HG02588 (cell line): ENCODE measurements around the gene PLOD3.

Experiments
- ATAC-seq: cut with Tn5 transposase; IDR thresholded peaks from one replicate; pipeline ENCODE4 v1.9.1; 2021; ENCODE audit warnings: mild to moderate bottlenecking, moderate library complexity; ENCODE audit not compliant: unreplicated experiment

PLOD3 gene

GRCh38 chr7:101186194-101186593, 31.2 kb downstream of the PLOD3 start:
- ATAC-seq: no peak

GRCh38 chr7:101185258-101185839, 32.0 kb downstream of the PLOD3 start:
- ATAC-seq: no peak

GRCh38 chr7:101180130-101180755, 37.1 kb downstream of the PLOD3 start, which contains the start of gene NAT16:
TSS of gene NAT16 (minus strand) at chr7:101180293. CDS start at chr7:101174807, 5,486 bp downstream.
- ATAC-seq: no peak

GRCh38 chr7:101179713-101180112, 37.7 kb downstream of the PLOD3 start:
- no peak for ATAC-seq

- ATAC-seq: no peak
Measured at GRCh38 chr7:101179117-101179516, 38.3 kb downstream of the PLOD3 start.

GRCh38 chr7:101177644-101178043, 39.7 kb downstream of the PLOD3 start:
- no peak for ATAC-seq

- no peak for ATAC-seq
Measured at GRCh38 chr7:101175664-101176063, 41.7 kb downstream of the PLOD3 start.

GRCh38 chr7:101174322-101174854, 43.0 kb downstream of the PLOD3 start:
- ATAC-seq: no peak

- ATAC-seq: no peak
Measured at GRCh38 chr7:101173752-101174244, 43.6 kb downstream of the PLOD3 start.

GRCh38 chr7:101172854-101173751, 44.3 kb downstream of the PLOD3 start:
- no peak for ATAC-seq

GRCh38 chr7:101172005-101172853, 45.2 kb downstream of the PLOD3 start:
- ATAC-seq: no peak

GRCh38 chr7:101171442-101171837, 45.9 kb downstream of the PLOD3 start:
- ATAC-seq: no peak

GRCh38 chr7:101170617-101171441, 46.6 kb downstream of the PLOD3 start:
- no peak for ATAC-seq

- peak; percentile 35 for ATAC-seq
Measured at GRCh38 chr7:101169838-101170551, 47.4 kb downstream of the PLOD3 start.

- no peak for ATAC-seq
Measured at GRCh38 chr7:101169110-101169837, 48.1 kb downstream of the PLOD3 start.

- ATAC-seq: no peak
Measured at GRCh38 chr7:101168412-101169049, 48.9 kb downstream of the PLOD3 start.

- ATAC-seq: no peak
Measured at GRCh38 chr7:101167645-101168411, 49.6 kb downstream of the PLOD3 start.
